HepG2 (cell line): ENCODE data around the gene LGALS16. TPM values are rescaled to one million over a fixed set of nuclear protein-coding genes. Genes with fewer than 3 reads are reported as not detected.

Source experiments
- ATAC-seq: fragments of 200-7000 bp; cut with Tn5 transposase; 3 replicates; pipeline ENCODE4 v1.9.1; 2020; ENCODE audit warnings: mild to moderate bottlenecking, moderate library complexity
- BruUV-seq: library from RNA; stranded (reverse); fragments of 400-500 nt; replicated peaks from 2 replicates; lab custom pipeline; 2021; lab: Mats Ljungman, UMichigan
- CTCF ChIA-PET: fragments of 300-600 bp; formaldehyde crosslinking; extraction: SDS; loops from one replicate; lab custom pipeline; 2021; ENCODE audit warnings: low total read pairs, inconsistent platforms, low intra/inter-chr PET ratio; lab: Yijun Ruan, JAX
- POLR2A ChIA-PET: fragments of 350-600 bp; sonication (Branson Sonifier 250); formaldehyde crosslinking; loops from one replicate; lab custom pipeline; 2020; ENCODE audit warnings: antibody characterized with exemption, inconsistent platforms; lab: Yijun Ruan, JAX
- DNase-seq: peaks from one replicate; pipeline ENCODE4 v3.0.0-alpha.2; 2015; ENCODE audit warnings: low spot score
- FAIRE-seq: peaks from 3 replicates; lab custom pipeline; 2011; peaks lifted over from hg19 to GRCh38; lab: Jason Lieb, UNC
- H2AFZ ChIP-seq: one replicate; pipeline ENCODE4 v1.6.1; 2011; ENCODE audit warnings: low read length, inconsistent platforms
- H3K27ac ChIP-seq: fragments of 300-600 bp; 3 replicates; pipeline ENCODE4 v1.8.0; 2011; ENCODE audit warnings: mixed run types, mild to moderate bottlenecking, mixed read lengths, low read length, inconsistent platforms; ENCODE audit not compliant: insufficient read depth; ENCODE audit errors: extremely low read length
- H3K27me3 ChIP-seq, 2 experiments: fragments of 200-600 bp in 1 of 2; 2 replicates in 1 of 2; 3 replicates in 1 of 2; pipeline versions ENCODE4 v1.6.0 to v1.8.0; 2011; ENCODE audit warnings: low read length in 2 of 2, mild to moderate bottlenecking in 2 of 2, moderate library complexity in 2 of 2, inconsistent platforms in 1 of 2; ENCODE audit not compliant: insufficient read depth in 2 of 2, control insufficient read depth in 1 of 2
- H3K36me3 ChIP-seq, 2 experiments: fragments of 200-600 bp in 1 of 2; replicated peaks in 1 of 2; 2 replicates in 1 of 2; 3 replicates in 1 of 2; pipeline versions ENCODE4 v1.5.1 to v1.8.0; 2011; ENCODE audit warnings: low read length in 2 of 2, inconsistent platforms in 1 of 2; ENCODE audit not compliant: insufficient read depth in 2 of 2, control insufficient read depth in 1 of 2
- H3K4me1 ChIP-seq: 2 replicates; pipeline ENCODE4 v1.5.1; 2012; ENCODE audit warnings: low read length, inconsistent platforms; ENCODE audit not compliant: insufficient read depth
- H3K4me2 ChIP-seq: 2 replicates; pipeline ENCODE4 v1.6.0; 2011; ENCODE audit warnings: low read depth, low read length, inconsistent platforms
- H3K4me3 ChIP-seq, 3 experiments: fragments of 200-600 bp in 1 of 3; sonication (generic), shearing (Covaris generic) in 1 of 3; replicated peaks in 1 of 3; 2 replicates each; pipeline ENCODE4 v1.5.1; 2011 to 2016; ENCODE audit warnings: low read length in 3 of 3, inconsistent platforms in 2 of 3, low read depth in 2 of 3, mild to moderate bottlenecking in 2 of 3, control low read depth in 1 of 3, mixed read lengths in 1 of 3; ENCODE audit not compliant: insufficient read depth in 1 of 3
- H3K79me2 ChIP-seq: one replicate; pipeline ENCODE4 v1.6.1; 2011; ENCODE audit warnings: low read length, inconsistent platforms; ENCODE audit not compliant: insufficient read depth
- H3K9ac ChIP-seq: 2 replicates; pipeline ENCODE4 v1.6.0; 2011; ENCODE audit warnings: mild to moderate bottlenecking, low read depth, low read length, inconsistent platforms; ENCODE audit not compliant: insufficient read depth
- H3K9me3 ChIP-seq: 2 replicates; pipeline ENCODE4 v1.5.1; 2012; ENCODE audit warnings: mild to moderate bottlenecking, low read length
- H4K20me1 ChIP-seq: 2 replicates; pipeline ENCODE4 v1.6.0; 2011; ENCODE audit warnings: inconsistent platforms, mild to moderate bottlenecking, low read length, moderate library complexity; ENCODE audit not compliant: insufficient read depth
- FOXP1 ChIP-seq, 2 experiments: fragments of 450-650 bp in 1 of 2; IDR thresholded peaks; 2 replicates each; pipeline ENCODE4 v1.6.1; 2017 to 2018; ENCODE audit warnings: antibody characterized with exemption in 1 of 2
- MAFF ChIP-seq: IDR thresholded peaks from 2 replicates; pipeline ENCODE4 v1.6.1; 2011; ENCODE audit warnings: low read depth, low read length, improper control_type of control experiment
- MYNN ChIP-seq: sonication (generic); formaldehyde crosslinking; IDR thresholded peaks from 2 replicates; pipeline ENCODE4 v1.4.0; 2020; ENCODE audit warnings: mild to moderate bottlenecking, low read depth, missing genetic modification reagents
- NFKBIZ ChIP-seq: IDR thresholded peaks from 2 replicates; pipeline ENCODE4 v1.6.1; 2018; ENCODE audit warnings: missing genetic modification reagents, missing compliant biosample characterization
- PRDM10 ChIP-seq: sonication (generic); formaldehyde crosslinking; IDR thresholded peaks from 2 replicates; pipeline ENCODE4 v1.4.0; 2020; ENCODE audit warnings: low read depth, missing genetic modification reagents
- SETDB1 ChIP-seq: sonication (generic); formaldehyde crosslinking; IDR thresholded peaks from 2 replicates; pipeline ENCODE4 v1.5.1; 2020; ENCODE audit warnings: missing genetic modification reagents, mild to moderate bottlenecking, borderline replicate concordance
- ZFX ChIP-seq: sonication (generic); formaldehyde crosslinking; IDR thresholded peaks from 2 replicates; pipeline ENCODE4 v1.4.0; 2020; ENCODE audit warnings: mild to moderate bottlenecking, low read depth, missing genetic modification reagents, moderate library complexity
- ZKSCAN5 ChIP-seq: sonication (generic); formaldehyde crosslinking; IDR thresholded peaks from 2 replicates; pipeline ENCODE4 v1.5.1; 2020; ENCODE audit warnings: mild to moderate bottlenecking, missing genetic modification reagents
- ZNF17 ChIP-seq: sonication (generic); formaldehyde crosslinking; IDR thresholded peaks from 2 replicates; pipeline ENCODE4 v1.5.0; 2020; ENCODE audit warnings: mild to moderate bottlenecking, missing genetic modification reagents
- ZNF350 ChIP-seq: sonication (generic); formaldehyde crosslinking; IDR thresholded peaks from 2 replicates; pipeline ENCODE4 v1.4.0; 2020; ENCODE audit warnings: mild to moderate bottlenecking, low read depth, missing genetic modification reagents, borderline replicate concordance
- ZNF569 ChIP-seq: sonication (generic); formaldehyde crosslinking; IDR thresholded peaks from 2 replicates; pipeline ENCODE4 v1.5.0; 2020; ENCODE audit warnings: mild to moderate bottlenecking, missing genetic modification reagents, moderate library complexity, borderline replicate concordance
- WGBS: methylation state at CpG from one replicate; pipeline ENCODE4 v1.1.6; 2017; ENCODE audit warnings: low lambda C conversion rate; 5-methylcytosine and 5-hydroxymethylcytosine counted together
- in situ Hi-C: cut with HindIII; loops from 2 replicates; pipeline ENCODE4 v1.10.0; 2017; ENCODE audit warnings: low pct_unique_long_range_greater_than_20kb; ENCODE audit not compliant: extremely low pct_ligation_motif_present
- intact Hi-C: fragments of 100-400 bp; cut with micrococcal nuclease; formaldehyde crosslinking; loops from one replicate; pipeline ENCODE4 v1.10.0; 2022; ENCODE audit not compliant: unreplicated experiment
- polyA plus RNA-seq, 8 experiments: library from polyadenylated mRNA; depleted of rRNA in 3 of 8; stranded (reverse) in 7 of 8; unstranded in 1 of 8; fragments of >200 nt; fragmentation: Illumina TruSeq in 4 of 8; extraction: Trizol in 4 of 8; gene quantifications; 2 replicates each; pipeline versions ENCODE4 v1.2.1 to v1.2.3, GENCODE V29; 2011 to 2016; ENCODE audit warnings: low read depth in 4 of 8, missing spikeins in 1 of 8, mixed read lengths in 1 of 8; ENCODE audit not compliant: insufficient read depth in 1 of 8
- total RNA-seq, 5 experiments: library from RNA; depleted of rRNA; stranded (reverse); fragments of >200 nt; fragmentation: Illumina TruSeq; extraction: Trizol; gene quantifications; 2 replicates each; pipeline ENCODE4 v1.2.3, GENCODE V29; 2016; ENCODE audit warnings: low read depth in 1 of 5
- TF ChIP-seq, protein P1 (sequence below): sonication (generic); formaldehyde crosslinking; conservative IDR thresholded peaks from 2 replicates; pipeline ENCODE4 v1.4.0; 2020; ENCODE audit warnings: missing genetic modification reagents
- TF ChIP-seq, protein P2 (sequence below): sonication (generic); formaldehyde crosslinking; IDR thresholded peaks from 2 replicates; pipeline ENCODE4 v1.8.0; 2022; ENCODE audit warnings: missing genetic modification reagents, mild to moderate bottlenecking, inconsistent platforms, borderline replicate concordance

Gene LGALS16
- total and polyA plus RNA-seq, 2 of the 13 experiments (the other 11 are each of a cell fraction or from before 2014, with no cell fraction given) = not detected

DNA sequence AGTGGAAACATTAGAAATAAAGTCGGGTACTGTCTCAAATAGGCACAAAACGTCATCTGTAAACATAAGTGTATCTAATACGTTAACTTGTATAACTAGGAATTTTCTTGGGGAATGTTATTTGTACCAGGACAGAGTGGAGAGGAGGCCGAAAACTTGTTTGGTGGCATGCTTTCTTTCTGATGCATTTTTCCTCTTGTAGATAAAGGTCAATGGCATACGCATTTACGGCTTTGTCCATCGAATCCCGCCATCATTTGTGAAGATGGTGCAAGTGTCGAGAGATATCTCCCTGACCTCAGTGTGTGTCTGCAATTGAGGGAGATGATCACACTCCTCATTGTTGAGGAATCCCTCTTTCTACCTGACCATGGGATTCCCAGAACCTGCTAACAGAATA is 48.7 kb upstream of the LGALS16 start (continued):
- TF ChIP-seq, protein P1, sequence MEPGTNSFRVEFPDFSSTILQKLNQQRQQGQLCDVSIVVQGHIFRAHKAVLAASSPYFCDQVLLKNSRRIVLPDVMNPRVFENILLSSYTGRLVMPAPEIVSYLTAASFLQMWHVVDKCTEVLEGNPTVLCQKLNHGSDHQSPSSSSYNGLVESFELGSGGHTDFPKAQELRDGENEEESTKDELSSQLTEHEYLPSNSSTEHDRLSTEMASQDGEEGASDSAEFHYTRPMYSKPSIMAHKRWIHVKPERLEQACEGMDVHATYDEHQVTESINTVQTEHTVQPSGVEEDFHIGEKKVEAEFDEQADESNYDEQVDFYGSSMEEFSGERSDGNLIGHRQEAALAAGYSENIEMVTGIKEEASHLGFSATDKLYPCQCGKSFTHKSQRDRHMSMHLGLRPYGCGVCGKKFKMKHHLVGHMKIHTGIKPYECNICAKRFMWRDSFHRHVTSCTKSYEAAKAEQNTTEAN = no peak
- TF ChIP-seq, all 625 proteins: peak for 0

DNA sequence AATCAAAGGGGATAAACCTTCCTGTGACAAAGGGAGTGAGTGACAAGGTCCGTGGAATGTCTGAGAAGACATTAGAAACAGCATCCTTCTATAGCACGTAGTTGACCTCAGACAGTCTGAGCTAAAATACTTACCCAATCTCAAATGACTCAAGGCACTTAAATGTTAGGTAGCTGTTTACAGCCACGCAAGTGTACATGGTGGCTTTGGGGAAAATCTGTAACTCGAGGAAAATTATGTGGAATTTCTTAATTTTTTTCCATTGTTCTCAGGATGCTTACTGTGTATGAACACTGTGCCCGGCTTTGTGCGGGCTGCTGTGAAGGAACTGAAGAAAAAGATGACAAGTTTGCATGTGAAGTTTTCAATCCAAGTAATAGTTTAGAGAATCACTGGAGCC is 48.2 kb upstream of the LGALS16 start:
- Histone ChIP-seq H3K9me3 (no peaks in the 10 kb centered on the region), H3K4me3 (no peak overlapping the region), H3K79me2 (no peaks in the 10 kb centered on the region), H4K20me1 (no peaks in the 10 kb centered on the region), H3K4me1 (no peaks in the 10 kb centered on the region), H3K27ac (no peak overlapping the region), H3K9ac (no peak overlapping the region), H2AFZ (no peak overlapping the region), H3K4me2 (no peak overlapping the region), H3K36me3 (no peaks in the 10 kb centered on the region), H3K27me3 (peaks cover 2 to 14% of the 10 kb centered on the region in 2 experiments)
- FAIRE-seq (no peak), ATAC-seq (no peak), DNase-seq (no peak)
- CTCF ChIA-PET = no interaction called here
- TF ChIP-seq ZKSCAN5 (CRISPR knock-in tag) (no peak), PRDM10 (no peak), ZNF569 (CRISPR knock-in tag) (no peak), MYNN (CRISPR knock-in tag) (no peak), NFKBIZ (CRISPR knock-in tag) (no peak), ZFX (CRISPR knock-in tag) (no peak), MAFF (no peak), SETDB1 (no peak), FOXP1 (IDR thresholded peaks at IDR 0.05) (no peak), FOXP1 (CRISPR knock-in tag; IDR thresholded peaks at IDR 0.05) (no peak), ZNF17 (no peak), ZNF350 (CRISPR knock-in tag) (no peak)
- TF ChIP-seq, protein P2, sequence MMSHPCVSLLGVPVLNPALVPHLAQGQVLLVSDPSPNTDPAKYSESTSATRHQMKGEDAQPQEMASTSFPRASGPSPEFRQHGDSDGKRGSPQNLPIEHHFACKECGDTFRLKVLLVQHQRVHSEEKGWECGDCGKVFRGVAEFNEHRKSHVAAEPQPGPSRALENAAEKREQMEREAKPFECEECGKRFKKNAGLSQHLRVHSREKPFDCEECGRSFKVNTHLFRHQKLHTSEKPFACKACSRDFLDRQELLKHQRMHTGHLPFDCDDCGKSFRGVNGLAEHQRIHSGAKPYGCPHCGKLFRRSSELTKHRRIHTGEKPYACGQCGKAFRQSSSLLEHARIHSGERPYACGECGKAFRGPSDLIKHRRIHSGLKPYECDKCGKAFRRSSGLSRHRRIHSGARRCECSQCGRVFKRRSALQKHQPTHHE (CRISPR knock-in tag) = no peak
- intact Hi-C loops = no loop called here
- POLR2A ChIA-PET = no interaction called here
- no TSS peak for BruUV-seq
- WGBS = 50% methylated on average over 6 of the region's 6 CpGs
- in situ Hi-C loops = no loop called here
